ENCODE results near the gene AVP. TPM values are rescaled to one million over a fixed set of nuclear protein-coding genes. Genes with fewer than 3 reads are reported as not detected.

AVP gene
- total RNA-seq, 2 donors from 2014 or later: not detected

DNA sequence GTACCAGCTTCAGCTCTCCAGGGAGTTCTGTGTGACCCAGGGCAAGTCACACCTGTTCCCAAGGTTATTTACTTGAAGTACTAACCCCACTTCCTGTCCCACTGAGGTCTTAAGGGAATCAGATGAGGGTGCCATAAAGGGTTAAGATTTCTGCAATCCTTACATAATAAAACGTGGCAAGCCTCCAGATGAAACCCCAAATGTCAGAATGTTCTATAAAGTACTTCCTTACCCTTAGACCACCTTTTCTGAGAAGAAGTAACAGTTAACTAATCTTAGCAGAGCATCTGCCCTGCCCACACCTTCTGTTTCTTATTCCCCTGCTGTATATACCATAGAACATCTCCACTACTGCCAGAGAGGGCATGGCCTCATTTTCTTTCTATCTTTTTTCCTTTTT lies 6.0 kb upstream of the AVP start:
- TF ChIP-seq, protein P1, sequence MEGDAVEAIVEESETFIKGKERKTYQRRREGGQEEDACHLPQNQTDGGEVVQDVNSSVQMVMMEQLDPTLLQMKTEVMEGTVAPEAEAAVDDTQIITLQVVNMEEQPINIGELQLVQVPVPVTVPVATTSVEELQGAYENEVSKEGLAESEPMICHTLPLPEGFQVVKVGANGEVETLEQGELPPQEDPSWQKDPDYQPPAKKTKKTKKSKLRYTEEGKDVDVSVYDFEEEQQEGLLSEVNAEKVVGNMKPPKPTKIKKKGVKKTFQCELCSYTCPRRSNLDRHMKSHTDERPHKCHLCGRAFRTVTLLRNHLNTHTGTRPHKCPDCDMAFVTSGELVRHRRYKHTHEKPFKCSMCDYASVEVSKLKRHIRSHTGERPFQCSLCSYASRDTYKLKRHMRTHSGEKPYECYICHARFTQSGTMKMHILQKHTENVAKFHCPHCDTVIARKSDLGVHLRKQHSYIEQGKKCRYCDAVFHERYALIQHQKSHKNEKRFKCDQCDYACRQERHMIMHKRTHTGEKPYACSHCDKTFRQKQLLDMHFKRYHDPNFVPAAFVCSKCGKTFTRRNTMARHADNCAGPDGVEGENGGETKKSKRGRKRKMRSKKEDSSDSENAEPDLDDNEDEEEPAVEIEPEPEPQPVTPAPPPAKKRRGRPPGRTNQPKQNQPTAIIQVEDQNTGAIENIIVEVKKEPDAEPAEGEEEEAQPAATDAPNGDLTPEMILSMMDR (IDR thresholded peaks at IDR 0.05): no peak
- no peaks in the 10 kb centered on the region for H3K27me3 ChIP-seq
- no peaks in the 10 kb centered on the region for H3K36me3 ChIP-seq
- peaks cover 0 to 10% of the 10 kb centered on the region in 2 donors for H3K4me1 ChIP-seq
- no peak overlapping the region for H3K27ac ChIP-seq
- no peaks in the 10 kb centered on the region for H3K9me3 ChIP-seq
- no peak overlapping the region for H3K4me3 ChIP-seq
- no peak for DNase-seq (ENCODE audit: low spot score)

DNA sequence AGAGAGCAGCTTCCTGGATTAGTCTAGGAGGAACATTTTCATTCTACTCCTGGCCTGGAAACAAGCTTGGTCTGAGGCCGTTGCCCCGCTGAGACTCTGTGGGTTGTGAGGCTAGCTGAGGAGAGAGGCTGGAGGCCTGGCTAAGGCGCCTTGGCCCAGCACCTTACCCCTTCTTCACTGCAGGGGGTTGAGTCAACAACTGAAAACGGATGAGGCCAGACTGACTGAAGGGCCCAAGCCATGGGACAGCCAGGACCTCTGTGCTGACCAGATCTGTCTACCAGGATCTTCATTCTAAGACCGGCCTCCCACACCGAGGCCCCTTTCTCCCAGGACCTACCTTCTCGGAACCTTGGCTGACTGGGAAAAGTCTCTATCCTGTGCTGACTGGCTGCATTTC lies 3.5 kb upstream of the AVP start:
- TF ChIP-seq, protein P1 (IDR thresholded peaks at IDR 0.05): no peak
- no peak overlapping the region for H3K27ac ChIP-seq
- no peaks in the 10 kb centered on the region for H3K36me3 ChIP-seq
- H3K4me1 ChIP-seq: peaks cover 0 to 11% of the 10 kb centered on the region in 2 donors
- H3K4me3 ChIP-seq: no peak overlapping the region
- DNase-seq (ENCODE audit: low spot score): no peak
- no peaks in the 10 kb centered on the region for H3K9me3 ChIP-seq
- peaks cover 2 to 5% of the 10 kb centered on the region in 2 donors for H3K27me3 ChIP-seq

DNA sequence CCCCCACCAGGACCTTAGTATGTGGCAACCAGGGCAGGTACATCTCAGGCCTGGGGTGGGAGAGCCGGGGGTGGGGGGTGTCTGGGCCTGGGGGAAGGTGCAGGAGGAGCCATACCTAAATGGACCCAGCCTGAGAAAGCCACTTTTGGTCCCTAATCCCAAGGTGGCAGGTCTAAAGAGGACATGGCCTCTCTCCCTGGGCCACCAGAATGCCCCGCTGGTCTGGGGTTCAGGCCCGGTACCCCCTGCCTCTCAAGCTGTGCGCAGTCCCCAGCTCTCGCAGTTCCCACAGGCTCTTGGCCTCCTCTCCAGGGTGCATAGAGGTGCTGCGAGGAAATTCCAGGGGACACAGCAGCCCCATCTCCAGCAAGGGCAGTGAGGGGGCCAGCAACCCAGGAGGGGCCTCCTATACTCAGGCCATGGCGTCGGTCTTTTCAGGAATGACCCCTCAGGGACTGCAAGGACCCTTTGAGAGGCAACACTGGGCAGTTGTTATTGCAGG lies 1.1 kb upstream of the AVP start:
- Histone ChIP-seq H3K36me3 (no peaks in the 10 kb centered on the region), H3K9me3 (no peaks in the 10 kb centered on the region), H3K27ac (no peak overlapping the region), H3K27me3 (peaks cover 6 to 14% of the 10 kb centered on the region in 2 donors), H3K4me1 (peaks cover 0 to 20% of the 10 kb centered on the region in 2 donors), H3K4me3 (no peak overlapping the region)
- TF ChIP-seq, protein P1 (IDR thresholded peaks at IDR 0.05): no peak
- no peak for DNase-seq (ENCODE audit: low spot score)

DNA sequence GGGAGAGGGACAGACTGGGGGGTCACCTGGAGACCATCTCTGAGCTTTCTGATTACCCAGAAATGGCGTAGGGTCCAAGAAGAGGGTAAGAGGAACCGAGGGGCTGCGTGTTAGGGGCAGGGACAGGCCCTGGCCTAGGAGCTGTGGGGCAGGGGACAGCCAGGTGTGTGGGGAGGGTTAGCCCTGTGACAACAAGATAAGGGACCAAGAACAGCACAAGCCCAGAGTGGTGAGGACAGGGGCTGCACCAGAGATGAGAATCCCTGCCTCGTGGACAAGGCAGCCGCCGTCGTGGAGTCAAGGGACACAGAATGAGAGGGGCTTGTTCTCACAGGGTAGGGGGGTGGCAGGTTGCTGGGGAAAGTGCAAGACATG lies 449 bp upstream of the AVP start:
- H3K27me3 ChIP-seq: peaks cover 6 to 14% of the 10 kb centered on the region in 2 donors
- no peak overlapping the region for H3K4me3 ChIP-seq
- H3K27ac ChIP-seq: no peak overlapping the region
- TF ChIP-seq, protein P1 (IDR thresholded peaks at IDR 0.05): no peak
- DNase-seq (ENCODE audit: low spot score): no peak
- peaks cover 0 to 20% of the 10 kb centered on the region in 2 donors for H3K4me1 ChIP-seq
- H3K36me3 ChIP-seq: no peaks in the 10 kb centered on the region
- H3K9me3 ChIP-seq: no peaks in the 10 kb centered on the region

DNA sequence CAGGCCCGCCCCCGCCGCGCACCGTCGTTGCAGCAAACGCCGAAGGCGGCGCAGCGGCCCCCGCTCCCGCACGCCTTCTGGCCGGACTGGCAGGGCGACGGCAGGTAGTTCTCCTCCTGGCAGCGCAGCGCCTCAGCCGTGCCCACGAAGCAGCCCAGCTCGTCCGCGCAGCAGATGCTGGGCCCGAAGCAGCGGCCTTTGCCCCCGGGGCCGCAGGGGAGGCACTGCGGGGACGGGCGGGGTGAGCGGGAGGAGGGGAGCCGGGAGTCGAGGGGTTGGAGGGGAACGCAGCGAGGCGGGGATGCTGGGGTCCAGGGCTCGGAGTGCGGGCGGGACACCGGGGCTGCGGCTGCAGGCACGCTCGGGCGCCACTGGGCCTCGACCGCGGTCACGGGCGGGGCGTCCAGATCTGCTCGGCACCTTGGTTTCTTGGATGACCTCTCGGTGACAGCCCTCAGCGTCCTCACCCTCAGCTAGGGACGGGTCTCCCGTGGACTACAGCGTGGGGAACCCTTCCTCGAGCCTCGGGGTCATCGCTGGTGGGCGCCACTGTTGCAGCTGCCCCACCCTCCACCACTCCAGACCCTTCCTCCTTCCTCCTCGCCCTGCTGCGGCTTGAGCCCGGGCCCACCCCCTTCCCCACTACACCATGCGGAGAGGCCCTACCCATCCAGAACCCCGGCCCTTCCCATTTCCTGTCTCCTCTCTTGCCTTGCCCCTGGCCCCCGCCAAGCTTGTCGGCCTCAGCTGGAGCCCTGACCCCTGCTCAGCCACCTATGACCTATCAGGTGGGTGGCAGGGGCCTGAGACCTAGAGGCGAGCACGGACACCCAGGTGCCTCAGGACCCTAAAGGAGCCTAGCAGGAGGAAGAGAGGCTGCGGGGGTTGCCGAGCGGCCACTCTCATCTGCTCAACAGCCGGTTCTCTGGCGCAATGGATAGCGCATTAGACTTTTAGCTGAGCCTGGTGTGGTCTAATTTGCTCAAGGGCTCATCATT lies 1.3 kb downstream of the AVP start:
- DNase-seq (ENCODE audit: low spot score): no peak
- TF ChIP-seq, protein P1 (IDR thresholded peaks at IDR 0.05): no peak
- no peaks in the 10 kb centered on the region for H3K9me3 ChIP-seq
- peaks cover 6 to 14% of the 10 kb centered on the region in 2 donors for H3K27me3 ChIP-seq
- H3K4me1 ChIP-seq: peaks cover 0 to 20% of the 10 kb centered on the region in 2 donors
- peak overlapping the region in 1 of 2 donors; percentile 38 for H3K4me3 ChIP-seq
- H3K36me3 ChIP-seq: no peaks in the 10 kb centered on the region
- H3K27ac ChIP-seq: no peak overlapping the region

Data from right atrium auricular region (tissue), 2 donors.